ENCODE measurements around the gene KIF24.

GRCh38 chr9:34337403-34337802 is 8.3 kb upstream of the KIF24 start:
- TF ChIP-seq CTCF (IDR thresholded peaks at IDR 0.05) (no peak), POLR2A (IDR thresholded peaks at IDR 0.05) (no peak)
